Measurements from ENCODE around the gene ZNF662.

Gene ZNF662

GRCh38 chr3:42906070-42906847 is at the start of gene ZNF662:
Gene ZNF662, plus strand, starts transcription at chr3:42906142. Its CDS starts 1,973 bp downstream, at chr3:42908115.
- no peaks in the 10 kb centered on the region for H3K4me1 Mint-ChIP-seq
- no peak for TF ChIP-seq CTCF (IDR thresholded peaks at IDR 0.05)
- DNase-seq: no peak
- no peak within 1 kb of the TSS for H3K27ac Mint-ChIP-seq
- H3K27me3 Mint-ChIP-seq (ENCODE audit: low read depth, poor library complexity): peaks cover 19% of the 10 kb centered on the region
- no peak within 1 kb of the TSS for H3K4me3 Mint-ChIP-seq
- no peaks in the 10 kb centered on the region for H3K36me3 Mint-ChIP-seq (ENCODE audit: low read depth)
- H3K9me3 Mint-ChIP-seq: peaks cover 19% of the 10 kb centered on the region

GRCh38 chr3:42856544-42856943 is 49.4 kb upstream of the ZNF662 start:
- Mint-ChIP-seq H3K4me1 (peaks cover 37% of the 10 kb centered on the region), H3K4me3 (no peak overlapping the region), H3K27me3 (ENCODE audit: low read depth, poor library complexity) (peaks cover 19% of the 10 kb centered on the region), H3K36me3 (ENCODE audit: low read depth) (no peaks in the 10 kb centered on the region), H3K27ac (no peak overlapping the region), H3K9me3 (peaks cover 35% of the 10 kb centered on the region)
- no peak for DNase-seq
- no peak for TF ChIP-seq CTCF (IDR thresholded peaks at IDR 0.05)

- peaks cover 24% of the 10 kb centered on the region for H3K27me3 Mint-ChIP-seq (ENCODE audit: low read depth, poor library complexity)
- H3K9me3 Mint-ChIP-seq: peaks cover 32% of the 10 kb centered on the region
- no peak for DNase-seq
- no peaks in the 10 kb centered on the region for H3K4me1 Mint-ChIP-seq
- no peak overlapping the region for H3K27ac Mint-ChIP-seq
- TF ChIP-seq CTCF (IDR thresholded peaks at IDR 0.05): no peak
- no peaks in the 10 kb centered on the region for H3K36me3 Mint-ChIP-seq (ENCODE audit: low read depth)
- H3K4me3 Mint-ChIP-seq: no peak overlapping the region
These were observed 41.5 kb upstream of the ZNF662 start for GRCh38 chr3:42864321-42864950.

GRCh38 chr3:42865256-42865655 is 40.7 kb upstream of the ZNF662 start:
- no peak overlapping the region for H3K27ac Mint-ChIP-seq

GRCh38 chr3:42867138-42867537 is 38.8 kb upstream of the ZNF662 start:
- no peak for TF ChIP-seq CTCF (IDR thresholded peaks at IDR 0.05)
- no peak overlapping the region for H3K27ac Mint-ChIP-seq
- H3K36me3 Mint-ChIP-seq (ENCODE audit: low read depth): no peaks in the 10 kb centered on the region
- H3K9me3 Mint-ChIP-seq: peaks cover 5% of the 10 kb centered on the region
- H3K4me1 Mint-ChIP-seq: peaks cover under 1% of the 10 kb centered on the region
- no peak overlapping the region for H3K4me3 Mint-ChIP-seq
- peaks cover 20% of the 10 kb centered on the region for H3K27me3 Mint-ChIP-seq (ENCODE audit: low read depth, poor library complexity)
- DNase-seq: no peak

More at GRCh38 chr3:42865256-42865655, 40.7 kb upstream of the ZNF662 start:
- Mint-ChIP-seq H3K36me3 (ENCODE audit: low read depth) (no peaks in the 10 kb centered on the region), H3K27me3 (ENCODE audit: low read depth, poor library complexity) (peaks cover 24% of the 10 kb centered on the region), H3K4me1 (no peaks in the 10 kb centered on the region), H3K9me3 (peaks cover 23% of the 10 kb centered on the region), H3K4me3 (no peak overlapping the region)
- TF ChIP-seq CTCF (IDR thresholded peaks at IDR 0.05): no peak
- no peak for DNase-seq

Data from nephron progenitor cell (in vitro differentiated cells).